ENCODE measurements around the gene RPS6KA6.

The RPS6KA6 gene

GRCh38 chrX:84187533-84188319 is at the start of gene RPS6KA6:
Gene RPS6KA6, minus strand, starts transcription at chrX:84188199. Its CDS starts 300 bp downstream, at chrX:84187899.
- DNase-seq (ENCODE audit: low read depth), result no peak

GRCh38 chrX:84224741-84225140 is 36.7 kb upstream of the RPS6KA6 start:
- no peak for DNase-seq (ENCODE audit: low read depth)

DNA sequence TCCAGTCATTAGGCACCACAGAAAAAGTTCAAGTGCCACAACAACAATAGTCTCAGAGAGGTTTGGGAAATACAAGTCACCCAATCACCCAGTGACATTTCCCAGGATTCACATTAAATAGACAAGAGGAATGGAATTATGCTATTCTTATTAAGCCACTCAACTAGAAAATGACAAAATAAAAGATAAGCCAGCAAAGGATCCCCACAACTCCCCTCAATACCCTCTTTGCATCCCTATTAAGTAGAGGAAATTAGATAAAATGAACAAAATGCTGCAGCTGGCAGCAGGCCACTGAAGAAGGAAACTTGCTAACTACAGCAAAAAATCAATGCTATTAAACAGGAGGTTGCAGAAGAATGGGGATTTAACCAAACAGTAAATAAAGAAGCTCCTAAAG is 35.3 kb upstream of the RPS6KA6 start:
- no peak for DNase-seq (ENCODE audit: low read depth)

- DNase-seq (ENCODE audit: low read depth), result no peak
These were observed 33.2 kb upstream of the RPS6KA6 start for GRCh38 chrX:84221181-84221580.

GRCh38 chrX:84219551-84219950 is 31.6 kb upstream of the RPS6KA6 start:
- no peak for DNase-seq (ENCODE audit: low read depth)

- DNase-seq (ENCODE audit: low read depth), result no peak
These were observed 30.7 kb upstream of the RPS6KA6 start for GRCh38 chrX:84218726-84219125.

DNA sequence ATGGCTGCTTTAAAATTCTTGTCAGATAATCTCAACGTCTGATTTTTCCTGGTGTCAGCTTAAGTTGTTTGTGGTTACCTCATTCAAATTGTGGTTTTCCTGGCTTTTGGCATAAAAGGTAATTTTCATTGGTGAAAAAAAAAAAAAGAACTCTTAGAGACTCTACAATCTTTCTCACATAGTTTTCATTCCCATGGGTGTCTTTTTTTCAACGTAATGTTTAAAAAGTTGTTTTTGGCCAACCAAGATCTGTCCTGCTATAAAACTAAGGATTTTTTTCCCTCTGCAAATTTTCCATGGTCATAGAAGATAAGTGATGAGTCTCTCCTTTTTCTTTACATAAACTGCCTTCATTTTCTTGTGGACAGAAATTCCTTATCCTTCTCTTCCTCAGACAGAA is 28.9 kb upstream of the RPS6KA6 start:
- DNase-seq (ENCODE audit: low read depth), result no peak

- no peak for DNase-seq (ENCODE audit: low read depth)
These were observed 28.4 kb upstream of the RPS6KA6 start for GRCh38 chrX:84216406-84216805.

GRCh38 chrX:84205276-84205675 is 17.3 kb upstream of the RPS6KA6 start:
- DNase-seq (ENCODE audit: low read depth), result no peak

GRCh38 chrX:84199688-84200087 is 11.7 kb upstream of the RPS6KA6 start:
- no peak for DNase-seq (ENCODE audit: low read depth)

- DNase-seq (ENCODE audit: low read depth), result no peak
These were observed 9.6 kb upstream of the RPS6KA6 start for GRCh38 chrX:84197550-84197949.

DNA sequence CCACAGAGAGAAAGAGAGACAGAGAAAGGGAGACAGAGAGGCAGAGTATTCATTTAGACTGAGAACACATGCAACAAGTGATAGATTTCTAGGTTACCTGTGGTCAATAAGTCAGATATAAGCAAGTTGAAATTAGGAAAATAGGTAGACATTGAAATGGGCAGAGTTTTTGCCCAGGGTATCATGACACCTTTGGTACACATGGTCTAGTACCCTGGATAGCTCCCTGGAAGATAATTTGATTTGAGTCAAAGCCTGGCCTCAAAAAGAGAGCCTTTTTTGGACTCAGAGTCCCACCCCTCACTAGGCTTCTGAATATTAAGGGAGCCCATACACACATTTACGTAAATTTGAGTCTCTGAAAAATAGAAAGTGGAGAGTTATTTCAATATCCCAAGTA is 4.0 kb upstream of the RPS6KA6 start:
- DNase-seq (ENCODE audit: low read depth), result no peak

GRCh38 chrX:84189125-84189524 is 1.1 kb upstream of the RPS6KA6 start:
- DNase-seq (ENCODE audit: low read depth), result no peak

GRCh38 chrX:84188320-84188834 is 378 bp upstream of the RPS6KA6 start:
- DNase-seq (ENCODE audit: low read depth), result no peak

GRCh38 chrX:84186603-84187532 is 1.1 kb downstream of the RPS6KA6 start:
- no peak for DNase-seq (ENCODE audit: low read depth)

DNA sequence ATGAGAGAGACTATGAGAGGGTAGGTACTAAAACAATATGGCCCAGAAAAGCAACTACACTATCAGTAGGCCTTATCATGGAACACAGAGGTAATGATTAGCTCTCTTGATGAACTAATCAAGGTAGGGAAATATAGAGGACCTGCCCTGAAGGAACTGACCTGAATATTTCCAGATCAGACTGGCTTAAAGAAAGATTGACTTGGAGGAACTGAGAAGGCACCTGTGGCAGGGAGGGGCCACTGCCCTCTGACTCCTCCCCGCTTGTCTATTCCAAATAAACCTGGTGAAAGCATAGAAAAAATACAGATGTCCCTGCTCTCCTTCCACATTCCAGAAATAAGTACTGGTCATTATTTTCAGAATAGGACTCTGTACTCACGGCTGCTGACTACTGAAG is 5.5 kb downstream of the RPS6KA6 start:
- no peak for DNase-seq (ENCODE audit: low read depth)

- no peak for DNase-seq (ENCODE audit: low read depth)
These were observed 12.0 kb downstream of the RPS6KA6 start for GRCh38 chrX:84175958-84176357.

GRCh38 chrX:84175274-84175673 is 12.7 kb downstream of the RPS6KA6 start:
- DNase-seq (ENCODE audit: low read depth), result no peak

GRCh38 chrX:84174348-84174747 is 13.7 kb downstream of the RPS6KA6 start:
- DNase-seq (ENCODE audit: low read depth), result no peak

DNA sequence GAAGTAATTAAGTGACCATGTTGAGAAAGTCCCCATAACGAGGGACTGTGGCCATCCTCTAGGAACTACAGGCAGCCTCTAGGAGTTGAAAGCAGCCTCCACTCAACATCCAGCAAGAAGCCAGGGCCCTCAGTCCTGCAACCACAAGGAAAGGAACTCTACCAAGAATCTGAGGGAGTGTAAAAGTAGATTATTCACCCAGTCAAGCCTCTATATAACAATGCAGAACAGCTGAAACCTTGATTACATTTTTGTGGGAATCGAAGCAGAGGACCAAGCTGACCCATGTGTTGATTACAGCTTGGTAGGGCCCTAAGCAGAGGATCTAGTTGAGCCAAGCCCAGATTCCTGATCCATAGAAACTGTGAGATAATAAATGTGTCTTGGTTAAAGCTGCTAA is 17.1 kb downstream of the RPS6KA6 start:
- no peak for DNase-seq (ENCODE audit: low read depth)

GRCh38 chrX:84168574-84168973 is 19.4 kb downstream of the RPS6KA6 start:
- no peak for DNase-seq (ENCODE audit: low read depth)

- DNase-seq (ENCODE audit: low read depth), result no peak
These were observed 19.9 kb downstream of the RPS6KA6 start for GRCh38 chrX:84168095-84168494.

GRCh38 chrX:84165711-84166110 is 22.3 kb downstream of the RPS6KA6 start:
- DNase-seq (ENCODE audit: low read depth), result no peak
